NCI-H1105 treated with DMSO at 0.1 percent for 48 hours (cell line): ENCODE measurements around the gene GADD45A.

Source experiments
- DNase-seq: peaks from one replicate; lab custom pipeline; 2025; lab: John Stamatoyannopoulos, UW

Gene GADD45A

GRCh38 chr1:67668660-67669059, 16.3 kb upstream of the GADD45A start:
- no peak for DNase-seq

GRCh38 chr1:67672260-67672803, 12.7 kb upstream of the GADD45A start:
- DNase-seq: no peak

GRCh38 chr1:67673468-67674201, 11.4 kb upstream of the GADD45A start:
- DNase-seq: no peak

GRCh38 chr1:67674260-67675011, 10.6 kb upstream of the GADD45A start:
- peak; percentile 74 for DNase-seq

GRCh38 chr1:67675800-67676199, 9.2 kb upstream of the GADD45A start:
- no peak for DNase-seq

GRCh38 chr1:67676287-67676686, 8.7 kb upstream of the GADD45A start:
- DNase-seq: no peak

- DNase-seq: no peak
Measured at GRCh38 chr1:67676946-67677345, 8.1 kb upstream of the GADD45A start.

- no peak for DNase-seq
Measured at GRCh38 chr1:67677408-67677807, 7.6 kb upstream of the GADD45A start.

GRCh38 chr1:67677930-67678329, 7.1 kb upstream of the GADD45A start:
- no peak for DNase-seq

- no peak for DNase-seq
Measured at GRCh38 chr1:67679691-67680090, 5.3 kb upstream of the GADD45A start.

- DNase-seq: no peak
Measured at GRCh38 chr1:67680486-67680885, 4.5 kb upstream of the GADD45A start.

- no peak for DNase-seq
Measured at GRCh38 chr1:67682659-67683197, 2.3 kb upstream of the GADD45A start.

- DNase-seq: no peak
Measured at GRCh38 chr1:67683316-67683715, 1.7 kb upstream of the GADD45A start.

- DNase-seq: no peak
Measured at GRCh38 chr1:67683766-67684525, 1.1 kb upstream of the GADD45A start.

GRCh38 chr1:67684526-67685066, 405 bp upstream of the GADD45A start:
- no peak for DNase-seq

- DNase-seq: no peak
Measured at GRCh38 chr1:67685558-67686266, 711 bp downstream of the GADD45A start.

GRCh38 chr1:67686267-67687197, 1.5 kb downstream of the GADD45A start:
- peak; percentile 93 for DNase-seq

GRCh38 chr1:67687198-67687545, 2.2 kb downstream of the GADD45A start:
- no peak for DNase-seq

GRCh38 chr1:67687649-67688048, 2.6 kb downstream of the GADD45A start:
- DNase-seq: no peak

- DNase-seq: no peak
Measured at GRCh38 chr1:67688526-67689219, 3.7 kb downstream of the GADD45A start.
